Stimulated activated CD4-positive, alpha-beta T cell treated with anti-CD3 and anti-CD28 coated beads, Interleukin-4, amount 100 ng/mL, for 48 hours (primary cell): ENCODE results near the gene CTDSPL.
"Not testable (repeated sequence)": the region's sequence is repeated elsewhere in the genome, so short reads cannot be mapped to it uniquely, and the experiment has no call there.

ENCODE experiments used
- DNase-seq, 2 donors: peaks; one replicate each; pipeline ENCODE4 v3.0.0-alpha.2; 2020; ENCODE audit warnings: low read depth in 2 of 2

The CTDSPL gene

GRCh38 chr3:38018296-38019266 lies 156.9 kb downstream of the CTDSPL start:
- no peak for DNase-seq

GRCh38 chr3:38019658-38020341 lies 158.1 kb downstream of the CTDSPL start:
- DNase-seq = no peak

GRCh38 chr3:38020342-38020726 lies 158.7 kb downstream of the CTDSPL start:
- no peak for DNase-seq

- DNase-seq = no peak
Observed at GRCh38 chr3:38021196-38021595, 159.5 kb downstream of the CTDSPL start.

- DNase-seq = no peak
Observed at GRCh38 chr3:38022301-38022700, 160.6 kb downstream of the CTDSPL start.

- DNase-seq = no peak
Observed at GRCh38 chr3:38022896-38023709, 161.4 kb downstream of the CTDSPL start.

GRCh38 chr3:38026856-38027255 lies 165.2 kb downstream of the CTDSPL start:
- no peak for DNase-seq

- no peak for DNase-seq
Observed at GRCh38 chr3:38027466-38028465, 166.1 kb downstream of the CTDSPL start.

- no peak for DNase-seq
Observed at GRCh38 chr3:38028621-38029361, 167.1 kb downstream of the CTDSPL start.

- DNase-seq = peak in 1 of 2 donors; percentile 12
Observed at GRCh38 chr3:38029400-38030125, 167.9 kb downstream of the CTDSPL start, which contains the start of gene PLCD1. TSS of gene PLCD1 (minus strand) at chr3:38029642. CDS start at chr3:38029539, 103 bp downstream.

- no peak for DNase-seq
Observed at GRCh38 chr3:38030126-38031021, 168.7 kb downstream of the CTDSPL start.

GRCh38 chr3:38031022-38031994 lies 169.6 kb downstream of the CTDSPL start:
- DNase-seq = peak in 1 of 2 donors; percentile 32

GRCh38 chr3:38032328-38032865 lies 170.7 kb downstream of the CTDSPL start:
- no peak for DNase-seq

- not testable (repeated sequence) for DNase-seq
Observed at GRCh38 chr3:38033586-38033985, 171.9 kb downstream of the CTDSPL start.
